Karpas-422 (cell line): Measurements from ENCODE around the gene SLC4A4. TPM values are rescaled to one million over a fixed set of nuclear protein-coding genes. Genes with fewer than 3 reads are reported as not detected.

Experiments
- DNase-seq: peaks from one replicate; pipeline ENCODE4 v3.0.0-alpha.2; 2015
- H2AFZ ChIP-seq: fragments of 200-600 bp; sonication (generic); 2 replicates; pipeline ENCODE4 v1.6.1; 2014; ENCODE audit warnings: antibody characterized with exemption, low read length, mixed read lengths
- H3K27ac ChIP-seq: fragments of 200-600 bp; sonication (generic); 2 replicates; pipeline ENCODE4 v1.5.1; 2014; ENCODE audit warnings: mild to moderate bottlenecking, low read length, moderate library complexity
- H3K27me3 ChIP-seq: fragments of 200-600 bp; sonication (generic); 2 replicates; pipeline ENCODE4 v1.6.1; 2014; ENCODE audit warnings: low read length, mixed read lengths
- H3K36me3 ChIP-seq: fragments of 200-600 bp; sonication (generic); 2 replicates; pipeline ENCODE4 v1.6.1; 2014; ENCODE audit warnings: low read length, mixed read lengths; ENCODE audit not compliant: insufficient read depth
- H3K4me1 ChIP-seq: fragments of 200-600 bp; sonication (generic); 2 replicates; pipeline ENCODE4 v1.6.1; 2014; ENCODE audit warnings: mild to moderate bottlenecking, low read length, mixed read lengths
- H3K4me2 ChIP-seq: fragments of 200-600 bp; sonication (generic); 2 replicates; pipeline ENCODE4 v1.6.1; 2014; ENCODE audit warnings: low read length, low read depth, mild to moderate bottlenecking; ENCODE audit not compliant: poor library complexity, severe bottlenecking
- H3K4me3 ChIP-seq: fragments of 200-600 bp; sonication (generic); 2 replicates; pipeline ENCODE4 v1.5.1; 2014; ENCODE audit warnings: mild to moderate bottlenecking, antibody characterized with exemption, low read length, mixed read lengths
- H3K79me2 ChIP-seq: fragments of 200-600 bp; sonication (generic); 2 replicates; pipeline ENCODE4 v1.6.1; 2014; ENCODE audit warnings: mild to moderate bottlenecking, low read length, mixed read lengths
- H3K9ac ChIP-seq: fragments of 200-600 bp; sonication (generic); 2 replicates; pipeline ENCODE4 v1.6.0; 2014; ENCODE audit warnings: low read length
- H3K9me2 ChIP-seq: fragments of 200-600 bp; sonication (generic), shearing (Covaris generic); replicated peaks from 2 replicates; pipeline ENCODE4 v1.6.0; 2014; ENCODE audit warnings: mild to moderate bottlenecking, low read length, moderate library complexity; ENCODE audit not compliant: insufficient read depth
- H3K9me3 ChIP-seq: fragments of 300-700, 200-600 bp; sonication (generic); 2 replicates; pipeline ENCODE4 v1.6.1; 2014; ENCODE audit warnings: low read length, mixed read lengths
- H4K20me1 ChIP-seq: fragments of 200-600 bp; sonication (generic); 2 replicates; pipeline ENCODE4 v1.6.1; 2014; ENCODE audit warnings: mild to moderate bottlenecking, antibody characterized with exemption, low read length, low read depth; ENCODE audit not compliant: insufficient read depth
- total RNA-seq: library from RNA; depleted of rRNA; stranded (reverse); fragments of >200 nt; shearing (Covaris generic); gene quantifications from 2 replicates; pipeline ENCODE4 v1.2.3, GENCODE V29; 2014; ENCODE audit warnings: low replicate concordance

Gene SLC4A4
- total RNA-seq, 1 experiment from 2014 or later, result 0.22 TPM

DNA sequence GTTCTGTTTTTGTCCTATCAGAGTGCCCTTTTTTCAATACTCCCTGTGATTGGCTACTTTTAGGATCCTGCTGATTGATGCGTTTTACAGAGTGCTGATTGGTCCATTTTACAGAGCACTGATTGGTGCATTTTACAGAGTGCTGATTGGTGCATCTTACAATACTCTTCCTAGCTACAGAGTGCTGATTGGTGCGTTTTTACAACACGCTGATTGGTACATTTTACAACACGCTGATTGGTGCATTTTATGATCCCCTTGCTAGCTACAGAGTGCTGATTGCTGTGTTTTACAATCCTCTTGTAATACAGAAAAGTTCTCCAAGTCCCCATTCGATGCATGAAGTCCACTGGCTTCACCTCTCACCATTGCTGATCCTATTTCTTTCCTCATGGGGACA, 268.3 kb downstream of the SLC4A4 start:
- Histone ChIP-seq H3K4me1 (no peaks in the 10 kb centered on the region), H3K9me2 (no peaks in the 10 kb centered on the region), H3K79me2 (no peaks in the 10 kb centered on the region), H3K36me3 (no peaks in the 10 kb centered on the region), H3K27me3 (no peaks in the 10 kb centered on the region), H3K4me2 (no peak overlapping the region), H3K27ac (no peak overlapping the region), H3K9ac (no peak overlapping the region), H4K20me1 (no peaks in the 10 kb centered on the region), H2AFZ (no peak overlapping the region), H3K9me3 (no peaks in the 10 kb centered on the region; the same call in 1 of the 2 replicates), H3K4me3 (no peak overlapping the region)
- no peak for DNase-seq

DNA sequence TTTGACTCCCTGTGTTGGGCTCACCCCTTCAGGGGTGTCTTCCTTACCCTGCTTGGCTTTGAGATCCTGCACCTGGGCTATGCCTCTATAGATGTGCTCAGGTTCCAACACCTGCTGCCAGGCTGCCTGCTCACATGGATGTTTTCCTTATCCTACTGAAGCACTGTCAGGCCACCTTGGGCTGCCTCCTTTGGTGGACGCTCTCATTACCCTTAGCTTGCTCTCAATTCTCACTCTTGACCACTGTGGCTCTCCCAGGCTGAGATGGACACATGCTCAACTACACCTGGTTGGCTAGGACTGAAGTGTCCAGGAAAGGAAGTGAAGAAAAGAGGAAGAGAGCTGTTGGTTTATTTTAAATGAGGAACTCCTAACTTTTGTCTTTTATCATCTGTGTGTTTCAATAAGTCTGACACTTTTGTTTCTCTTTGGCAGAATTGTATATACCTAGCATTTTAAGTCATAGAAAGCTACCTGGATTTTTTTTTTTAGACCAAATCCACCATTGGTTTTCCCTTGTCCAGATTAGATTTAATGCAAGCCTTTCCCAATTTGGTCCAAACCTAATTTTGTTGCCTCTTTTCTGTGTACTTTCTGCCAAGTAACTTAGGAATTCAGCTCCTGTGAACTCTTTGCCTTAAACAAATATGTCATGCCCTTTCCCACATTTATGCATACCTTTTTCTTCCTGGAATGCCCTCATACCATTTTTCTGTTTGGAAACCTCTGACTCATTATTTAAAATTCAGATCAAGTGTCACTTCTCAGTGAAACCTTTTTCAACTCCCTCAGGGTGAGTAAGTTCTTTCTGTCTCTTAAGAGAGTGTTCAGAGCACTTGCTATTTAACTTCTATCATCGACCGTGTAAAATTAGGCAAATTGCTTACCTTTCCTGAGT, 269.2 kb downstream of the SLC4A4 start:
- Histone ChIP-seq H3K4me3 (no peak overlapping the region), H3K27me3 (no peaks in the 10 kb centered on the region), H2AFZ (no peak overlapping the region), H3K4me1 (no peaks in the 10 kb centered on the region), H3K4me2 (no peak overlapping the region), H3K36me3 (no peaks in the 10 kb centered on the region), H3K9me2 (no peaks in the 10 kb centered on the region), H3K9me3 (no peaks in the 10 kb centered on the region; the same call in 1 of the 2 replicates), H3K79me2 (no peaks in the 10 kb centered on the region), H4K20me1 (no peaks in the 10 kb centered on the region), H3K9ac (no peak overlapping the region), H3K27ac (no peak overlapping the region)
- no peak for DNase-seq

GRCh38 chr4:71608678-71609071, 269.9 kb downstream of the SLC4A4 start:
- H3K9me2 ChIP-seq, result no peaks in the 10 kb centered on the region
- no peak overlapping the region for H3K27ac ChIP-seq
- no peaks in the 10 kb centered on the region for H4K20me1 ChIP-seq
- no peaks in the 10 kb centered on the region for H3K36me3 ChIP-seq
- no peak overlapping the region for H3K9ac ChIP-seq
- H3K79me2 ChIP-seq, result no peaks in the 10 kb centered on the region
- no peaks in the 10 kb centered on the region; the same call in 1 of the 2 replicates for H3K9me3 ChIP-seq
- no peak overlapping the region for H3K4me3 ChIP-seq
- no peaks in the 10 kb centered on the region for H3K4me1 ChIP-seq
- no peak for DNase-seq
- no peak overlapping the region for H3K4me2 ChIP-seq
- no peak overlapping the region for H2AFZ ChIP-seq
- no peaks in the 10 kb centered on the region for H3K27me3 ChIP-seq

DNA sequence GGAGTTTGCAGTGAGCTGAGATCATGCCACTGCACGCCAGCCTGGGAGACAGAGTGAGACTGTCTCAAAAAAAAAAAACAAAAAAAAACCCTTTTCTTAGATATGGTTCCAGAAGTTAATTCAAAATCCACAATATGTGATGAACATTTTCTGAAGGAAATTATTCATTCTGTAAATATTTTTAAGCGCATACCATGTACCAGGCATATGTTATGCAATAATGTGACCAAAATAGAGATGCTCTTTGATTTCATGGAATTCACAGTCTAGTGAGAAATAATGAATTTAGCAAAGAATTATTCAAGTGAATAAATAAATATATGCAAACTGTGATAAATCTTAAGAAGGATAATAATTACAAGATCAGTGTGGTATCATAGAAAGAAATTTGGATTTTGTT, 270.3 kb downstream of the SLC4A4 start:
- H4K20me1 ChIP-seq, result no peaks in the 10 kb centered on the region
- H3K4me2 ChIP-seq, result no peak overlapping the region
- no peak overlapping the region for H3K27ac ChIP-seq
- H3K9me2 ChIP-seq, result no peaks in the 10 kb centered on the region
- no peaks in the 10 kb centered on the region for H3K79me2 ChIP-seq
- H3K9ac ChIP-seq, result no peak overlapping the region
- no peaks in the 10 kb centered on the region; the same call in 1 of the 2 replicates for H3K9me3 ChIP-seq
- H3K27me3 ChIP-seq, result no peaks in the 10 kb centered on the region
- H2AFZ ChIP-seq, result no peak overlapping the region
- H3K4me3 ChIP-seq, result no peak overlapping the region
- no peaks in the 10 kb centered on the region for H3K36me3 ChIP-seq
- no peaks in the 10 kb centered on the region for H3K4me1 ChIP-seq
- no peak for DNase-seq

GRCh38 chr4:71609651-71610050, 270.8 kb downstream of the SLC4A4 start:
- Histone ChIP-seq H2AFZ (no peak overlapping the region), H3K27me3 (no peaks in the 10 kb centered on the region), H3K9me2 (no peaks in the 10 kb centered on the region), H3K4me2 (no peak overlapping the region), H3K36me3 (no peaks in the 10 kb centered on the region), H3K79me2 (no peaks in the 10 kb centered on the region), H3K4me3 (no peak overlapping the region), H3K9ac (no peak overlapping the region), H4K20me1 (no peaks in the 10 kb centered on the region), H3K9me3 (no peaks in the 10 kb centered on the region; the same call in 1 of the 2 replicates), H3K4me1 (no peaks in the 10 kb centered on the region), H3K27ac (no peak overlapping the region)
- DNase-seq, result no peak

GRCh38 chr4:71614621-71615020, 275.8 kb downstream of the SLC4A4 start:
- Histone ChIP-seq H3K36me3 (no peaks in the 10 kb centered on the region), H3K9me2 (no peaks in the 10 kb centered on the region), H3K4me2 (no peak overlapping the region), H2AFZ (no peak overlapping the region), H3K79me2 (no peaks in the 10 kb centered on the region), H3K4me1 (no peaks in the 10 kb centered on the region), H3K4me3 (no peak overlapping the region), H3K9me3 (no peaks in the 10 kb centered on the region), H3K27ac (no peak overlapping the region), H3K9ac (no peak overlapping the region), H3K27me3 (no peaks in the 10 kb centered on the region), H4K20me1 (no peaks in the 10 kb centered on the region)
- no peak for DNase-seq

GRCh38 chr4:71616168-71616811, 277.5 kb downstream of the SLC4A4 start:
- Histone ChIP-seq H3K27ac (no peak overlapping the region), H3K4me1 (no peaks in the 10 kb centered on the region), H3K36me3 (no peaks in the 10 kb centered on the region), H2AFZ (no peak overlapping the region), H3K79me2 (no peaks in the 10 kb centered on the region), H3K9me3 (no peaks in the 10 kb centered on the region), H3K9me2 (no peaks in the 10 kb centered on the region), H4K20me1 (no peaks in the 10 kb centered on the region), H3K9ac (no peak overlapping the region), H3K4me3 (no peak overlapping the region), H3K4me2 (no peak overlapping the region), H3K27me3 (no peaks in the 10 kb centered on the region)
- DNase-seq, result no peak
